ENCODE results near the gene IL9R.

IL9R gene, protein sequence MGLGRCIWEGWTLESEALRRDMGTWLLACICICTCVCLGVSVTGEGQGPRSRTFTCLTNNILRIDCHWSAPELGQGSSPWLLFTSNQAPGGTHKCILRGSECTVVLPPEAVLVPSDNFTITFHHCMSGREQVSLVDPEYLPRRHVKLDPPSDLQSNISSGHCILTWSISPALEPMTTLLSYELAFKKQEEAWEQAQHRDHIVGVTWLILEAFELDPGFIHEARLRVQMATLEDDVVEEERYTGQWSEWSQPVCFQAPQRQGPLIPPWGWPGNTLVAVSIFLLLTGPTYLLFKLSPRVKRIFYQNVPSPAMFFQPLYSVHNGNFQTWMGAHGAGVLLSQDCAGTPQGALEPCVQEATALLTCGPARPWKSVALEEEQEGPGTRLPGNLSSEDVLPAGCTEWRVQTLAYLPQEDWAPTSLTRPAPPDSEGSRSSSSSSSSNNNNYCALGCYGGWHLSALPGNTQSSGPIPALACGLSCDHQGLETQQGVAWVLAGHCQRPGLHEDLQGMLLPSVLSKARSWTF

DNA sequence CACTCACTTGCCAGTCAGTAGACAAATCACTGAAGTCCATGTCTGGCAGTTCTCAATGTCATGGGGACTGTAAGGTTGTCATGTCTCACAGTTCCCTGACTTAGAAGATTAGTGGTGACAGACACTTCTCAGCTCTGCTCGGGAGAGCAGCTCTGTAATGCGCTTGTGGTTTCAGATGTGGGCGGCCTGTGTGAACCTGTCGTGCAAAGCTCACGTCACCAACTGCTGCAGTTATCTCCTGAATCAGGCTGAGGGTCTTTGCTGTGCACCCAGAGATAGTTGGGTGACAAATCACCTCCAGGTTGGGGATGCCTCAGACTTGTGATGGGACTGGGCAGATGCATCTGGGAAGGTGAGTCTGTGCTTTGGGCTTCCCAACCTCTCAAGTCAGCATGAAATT, at the start of gene IL9R:
IL9R (plus strand) TSS at position 261 of the 400 bp plus-strand sequence; CDS start at position 325, 64 bp downstream.
- Mint-ChIP-seq H3K4me1 (ENCODE audit: low read depth) (no peaks in the 10 kb centered on the region), H3K9me3 (no peaks in the 10 kb centered on the region), H3K36me3 (ENCODE audit: low read depth) (no peaks in the 10 kb centered on the region), H3K27ac (no peak within 1 kb of the TSS), H3K4me3 (no peak within 1 kb of the TSS), H3K27me3 (no peaks in the 10 kb centered on the region)
- intact Hi-C loops (cut with micrococcal nuclease): no loop called here

GRCh38 chrX:155949098-155949497, 48.4 kb upstream of the IL9R start:
- intact Hi-C loops (cut with micrococcal nuclease): no loop called here
- Mint-ChIP-seq H3K36me3 (ENCODE audit: low read depth) (peaks cover 18% of the 10 kb centered on the region), H3K27me3 (no peaks in the 10 kb centered on the region), H3K9me3 (no peaks in the 10 kb centered on the region), H3K4me1 (ENCODE audit: low read depth) (no peaks in the 10 kb centered on the region), H3K4me3 (no peak overlapping the region), H3K27ac (no peak overlapping the region)

DNA sequence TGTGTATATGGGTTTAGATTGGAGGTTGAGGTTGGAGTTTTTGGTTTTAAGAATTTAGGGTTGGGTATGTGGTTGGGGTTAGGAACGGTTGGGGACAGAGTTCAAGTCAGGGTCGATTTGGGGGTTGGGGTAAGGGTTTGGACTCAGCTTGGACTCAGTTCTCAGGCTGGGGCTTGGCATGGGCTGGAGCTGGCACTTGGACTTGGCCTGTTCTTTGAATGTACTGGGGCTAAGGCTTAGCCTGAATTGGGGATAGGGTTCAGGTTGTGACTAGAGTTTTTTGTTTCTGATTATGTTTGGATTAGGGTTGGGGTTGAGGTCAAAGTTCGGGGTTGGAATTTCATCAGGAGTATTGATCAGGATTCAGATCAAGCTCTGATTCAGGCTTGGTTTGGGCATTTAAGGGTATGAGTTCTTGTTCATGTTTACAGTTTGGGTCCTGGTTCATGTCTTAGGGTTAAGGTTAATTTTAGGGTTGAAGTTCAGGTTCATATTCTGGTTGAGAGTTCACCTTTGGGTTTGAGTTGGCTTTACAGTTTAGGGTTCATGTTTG, 46.2 kb upstream of the IL9R start:
- Mint-ChIP-seq H3K4me3 (no peak overlapping the region), H3K27me3 (no peaks in the 10 kb centered on the region), H3K9me3 (no peaks in the 10 kb centered on the region), H3K27ac (no peak overlapping the region), H3K36me3 (ENCODE audit: low read depth) (peaks cover under 1% of the 10 kb centered on the region), H3K4me1 (ENCODE audit: low read depth) (no peaks in the 10 kb centered on the region)
- intact Hi-C loops (cut with micrococcal nuclease): no loop called here

- no peaks in the 10 kb centered on the region for H3K36me3 Mint-ChIP-seq (ENCODE audit: low read depth)
- no peaks in the 10 kb centered on the region for H3K4me1 Mint-ChIP-seq (ENCODE audit: low read depth)
- no peak overlapping the region for H3K27ac Mint-ChIP-seq
- H3K27me3 Mint-ChIP-seq: no peaks in the 10 kb centered on the region
- intact Hi-C loops (cut with micrococcal nuclease): no loop called here
- no peaks in the 10 kb centered on the region for H3K9me3 Mint-ChIP-seq
- H3K4me3 Mint-ChIP-seq: no peak overlapping the region
Observed at GRCh38 chrX:155953055-155953454, 44.4 kb upstream of the IL9R start.

- Mint-ChIP-seq H3K36me3 (ENCODE audit: low read depth) (no peaks in the 10 kb centered on the region), H3K9me3 (no peaks in the 10 kb centered on the region), H3K4me1 (ENCODE audit: low read depth) (no peaks in the 10 kb centered on the region), H3K27ac (no peak overlapping the region), H3K4me3 (no peak overlapping the region), H3K27me3 (no peaks in the 10 kb centered on the region)
- intact Hi-C loops (cut with micrococcal nuclease): no loop called here
Observed at GRCh38 chrX:155954793-155955192, 42.7 kb upstream of the IL9R start.

DNA sequence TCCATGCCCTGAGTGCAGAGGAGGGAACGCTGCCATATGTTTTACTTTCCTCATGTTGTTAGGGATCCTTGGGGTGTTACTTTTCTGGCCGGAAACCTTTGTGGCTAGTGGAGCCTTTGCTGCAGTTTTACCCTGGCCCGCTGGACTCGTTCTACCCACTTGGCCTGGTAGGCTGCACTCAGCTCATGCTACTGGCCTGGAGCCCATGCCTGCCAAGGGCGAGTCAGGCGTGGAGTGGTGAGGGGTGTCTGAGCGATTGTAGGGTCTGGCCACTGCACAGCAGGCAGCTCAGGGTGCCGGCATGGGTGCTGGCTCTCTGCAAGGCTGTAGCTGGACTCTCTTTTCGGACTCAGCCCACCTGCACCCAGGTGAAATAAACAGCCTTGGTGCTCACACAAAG, 41.4 kb upstream of the IL9R start:
- no peaks in the 10 kb centered on the region for H3K9me3 Mint-ChIP-seq
- intact Hi-C loops (cut with micrococcal nuclease): no loop called here
- no peaks in the 10 kb centered on the region for H3K27me3 Mint-ChIP-seq
- H3K36me3 Mint-ChIP-seq (ENCODE audit: low read depth): no peaks in the 10 kb centered on the region
- no peaks in the 10 kb centered on the region for H3K4me1 Mint-ChIP-seq (ENCODE audit: low read depth)
- no peak overlapping the region for H3K4me3 Mint-ChIP-seq
- no peak overlapping the region for H3K27ac Mint-ChIP-seq

GRCh38 chrX:155956649-155957048, 40.8 kb upstream of the IL9R start:
- Mint-ChIP-seq H3K36me3 (ENCODE audit: low read depth) (no peaks in the 10 kb centered on the region), H3K9me3 (no peaks in the 10 kb centered on the region), H3K4me1 (ENCODE audit: low read depth) (no peaks in the 10 kb centered on the region), H3K4me3 (no peak overlapping the region), H3K27ac (no peak overlapping the region), H3K27me3 (no peaks in the 10 kb centered on the region)
- intact Hi-C loops (cut with micrococcal nuclease): no loop called here

DNA sequence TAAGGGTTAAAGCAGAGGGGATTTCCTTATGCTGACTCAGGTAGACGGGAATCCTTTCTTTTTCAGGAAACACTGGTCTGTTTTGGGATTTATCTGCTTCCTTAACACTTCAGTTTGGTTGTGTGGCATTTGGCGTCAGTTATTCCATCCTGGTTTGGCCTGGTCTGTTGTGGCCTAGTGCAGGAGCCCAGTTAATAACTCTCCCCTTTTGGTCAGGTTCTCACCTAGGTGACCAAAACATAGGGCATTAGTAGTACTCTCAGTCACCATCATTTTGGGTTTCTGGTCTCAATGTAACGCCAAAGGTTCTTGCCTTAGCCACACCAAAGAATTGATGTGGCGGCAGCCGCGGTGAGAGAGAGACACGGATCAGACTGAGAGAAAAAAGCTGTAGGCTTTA, 39.7 kb upstream of the IL9R start:
- Mint-ChIP-seq H3K27ac (no peak overlapping the region), H3K4me1 (ENCODE audit: low read depth) (no peaks in the 10 kb centered on the region), H3K27me3 (no peaks in the 10 kb centered on the region), H3K36me3 (ENCODE audit: low read depth) (no peaks in the 10 kb centered on the region), H3K4me3 (no peak overlapping the region), H3K9me3 (no peaks in the 10 kb centered on the region)
- intact Hi-C loops (cut with micrococcal nuclease): no loop called here

DNA sequence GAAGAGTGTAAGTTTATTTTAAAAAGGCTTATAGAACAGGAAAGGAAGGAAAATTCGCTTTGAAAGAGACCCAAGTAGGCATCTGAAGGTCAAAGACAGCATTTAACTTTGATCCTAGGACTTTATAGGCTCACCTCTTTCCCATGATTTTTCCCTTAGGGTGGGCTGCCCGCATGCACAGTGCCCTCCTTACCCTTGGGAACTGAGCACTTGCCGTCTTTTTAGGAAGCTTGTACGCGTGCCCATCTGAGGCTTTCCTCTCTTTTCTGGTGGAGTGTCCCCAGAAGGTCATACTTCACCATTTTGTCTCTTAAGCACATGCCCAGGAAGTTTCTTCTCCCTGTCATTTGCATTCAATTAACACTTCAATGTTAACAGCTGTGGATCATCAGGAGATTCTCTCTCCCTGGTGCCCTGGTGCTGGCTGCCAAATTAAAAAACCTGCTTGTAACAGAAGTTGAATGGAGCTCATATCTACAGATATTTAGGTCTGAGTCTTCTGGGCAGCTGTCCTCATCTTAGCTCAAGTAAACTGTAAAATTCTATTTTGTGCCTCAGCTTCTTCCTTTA, 38.4 kb upstream of the IL9R start:
- H3K36me3 Mint-ChIP-seq (ENCODE audit: low read depth): no peaks in the 10 kb centered on the region
- H3K9me3 Mint-ChIP-seq: peaks cover 11% of the 10 kb centered on the region
- no peaks in the 10 kb centered on the region for H3K4me1 Mint-ChIP-seq (ENCODE audit: low read depth)
- no peak overlapping the region for H3K27ac Mint-ChIP-seq
- H3K27me3 Mint-ChIP-seq: no peaks in the 10 kb centered on the region
- no peak overlapping the region for H3K4me3 Mint-ChIP-seq
- intact Hi-C loops (cut with micrococcal nuclease): no loop called here

GRCh38 chrX:155962906-155963305, 34.6 kb upstream of the IL9R start:
- Mint-ChIP-seq H3K27ac (no peak overlapping the region), H3K4me3 (no peak overlapping the region), H3K36me3 (ENCODE audit: low read depth) (no peaks in the 10 kb centered on the region), H3K4me1 (ENCODE audit: low read depth) (no peaks in the 10 kb centered on the region), H3K27me3 (peaks cover 3% of the 10 kb centered on the region), H3K9me3 (peaks cover 22% of the 10 kb centered on the region)
- intact Hi-C loops (cut with micrococcal nuclease): no loop called here

- Mint-ChIP-seq H3K36me3 (ENCODE audit: low read depth) (no peaks in the 10 kb centered on the region), H3K27ac (no peak overlapping the region), H3K27me3 (peaks cover 5% of the 10 kb centered on the region), H3K9me3 (peaks cover 43% of the 10 kb centered on the region), H3K4me1 (ENCODE audit: low read depth) (no peaks in the 10 kb centered on the region), H3K4me3 (no peak overlapping the region)
- intact Hi-C loops (cut with micrococcal nuclease): no loop called here
Observed at GRCh38 chrX:155966876-155967275, 30.6 kb upstream of the IL9R start.

GRCh38 chrX:155967653-155968325, 29.7 kb upstream of the IL9R start:
- Mint-ChIP-seq H3K4me3 (no peak overlapping the region), H3K4me1 (ENCODE audit: low read depth) (no peaks in the 10 kb centered on the region), H3K27ac (no peak overlapping the region), H3K27me3 (peaks cover 5% of the 10 kb centered on the region), H3K36me3 (ENCODE audit: low read depth) (no peaks in the 10 kb centered on the region), H3K9me3 (peaks cover 43% of the 10 kb centered on the region)
- intact Hi-C loops (cut with micrococcal nuclease): no loop called here

DNA sequence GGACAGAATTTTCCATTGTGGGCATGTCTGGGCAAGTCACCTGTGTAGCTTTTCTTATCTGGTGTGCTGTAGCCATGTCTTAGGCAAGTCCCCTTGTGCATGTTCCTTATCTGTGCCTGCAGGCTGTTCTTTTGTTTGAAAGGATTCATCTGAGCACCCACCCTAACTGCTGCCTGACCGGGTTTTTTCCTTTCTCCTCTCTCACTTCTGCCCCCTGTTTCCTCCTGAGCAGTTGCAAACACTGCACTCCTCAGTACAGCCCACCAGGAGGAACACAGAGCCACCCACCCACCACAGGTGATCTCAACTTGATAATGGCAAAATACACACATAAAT, 29.2 kb upstream of the IL9R start:
- intact Hi-C loops (cut with micrococcal nuclease): no loop called here
- H3K4me3 Mint-ChIP-seq: no peak overlapping the region
- peaks cover 5% of the 10 kb centered on the region for H3K27me3 Mint-ChIP-seq
- no peaks in the 10 kb centered on the region for H3K4me1 Mint-ChIP-seq (ENCODE audit: low read depth)
- peaks cover 40% of the 10 kb centered on the region for H3K9me3 Mint-ChIP-seq
- no peaks in the 10 kb centered on the region for H3K36me3 Mint-ChIP-seq (ENCODE audit: low read depth)
- H3K27ac Mint-ChIP-seq: no peak overlapping the region

- H3K27ac Mint-ChIP-seq: no peak overlapping the region
- H3K36me3 Mint-ChIP-seq (ENCODE audit: low read depth): no peaks in the 10 kb centered on the region
- no peaks in the 10 kb centered on the region for H3K4me1 Mint-ChIP-seq (ENCODE audit: low read depth)
- intact Hi-C loops (cut with micrococcal nuclease): no loop called here
- H3K27me3 Mint-ChIP-seq: peaks cover 5% of the 10 kb centered on the region
- H3K9me3 Mint-ChIP-seq: peaks cover 35% of the 10 kb centered on the region
- no peak overlapping the region for H3K4me3 Mint-ChIP-seq
Observed at GRCh38 chrX:155968791-155969190, 28.7 kb upstream of the IL9R start.

Data from dendritic cell treated with granulocyte-macrophage colony-stimulating factor and Interleukin-4, amounts not matched to agents 40 ng/mL and 50 ng/mL, for 4 days (primary cell).